Fibroblast of pulmonary artery (primary cell): ENCODE data around the gene STX16.

ENCODE experiments used
- DNase-seq: peaks from one replicate; pipeline ENCODE4 v3.0.0-alpha.2; 2010; ENCODE audit warnings: low read depth
- H3K4me3 ChIP-seq: replicated peaks from 2 replicates; pipeline ENCODE4 v1.5.1; 2011; ENCODE audit warnings: low read depth, mild to moderate bottlenecking, control low read depth, low read length, moderate library complexity
- TF ChIP-seq, protein P1 (sequence below): IDR thresholded peaks from 2 replicates; pipeline ENCODE4 v1.5.1; 2011; ENCODE audit warnings: mild to moderate bottlenecking, control low read depth, low read length, inconsistent platforms; ENCODE audit errors: missing control alignments

STX16 gene

DNA sequence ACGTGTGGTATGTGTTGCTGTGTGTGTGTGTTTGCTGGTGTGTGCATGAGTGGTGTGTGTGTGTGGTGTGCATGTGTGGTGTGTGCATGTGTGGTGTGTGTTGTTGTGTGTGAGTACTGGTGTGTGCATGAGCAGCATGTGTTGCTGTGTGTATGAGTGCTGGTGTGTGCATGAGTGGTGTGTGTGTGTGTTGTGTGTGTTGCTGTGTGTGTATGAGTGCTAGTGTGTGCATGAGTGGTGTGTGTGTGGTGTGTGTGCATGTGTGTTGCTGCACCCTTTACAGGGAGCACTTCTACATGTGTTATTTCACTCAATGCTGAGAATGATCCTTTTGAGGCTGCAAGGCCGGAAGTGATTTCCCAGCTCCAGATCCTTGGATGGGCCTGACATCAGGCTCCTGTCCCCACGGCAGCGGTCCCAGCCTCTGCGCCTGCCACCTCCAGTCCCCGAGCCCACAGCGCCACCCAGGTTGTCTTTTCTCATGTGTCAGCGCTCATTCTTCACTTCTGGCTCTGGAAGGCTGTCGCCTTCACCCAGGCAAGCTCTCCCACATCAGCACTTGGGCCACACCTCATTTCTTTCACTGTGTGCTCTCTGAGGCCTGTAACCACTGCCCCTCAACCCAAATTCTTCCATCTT lies 44.1 kb downstream of the STX16 start:
- TF ChIP-seq, protein P1, sequence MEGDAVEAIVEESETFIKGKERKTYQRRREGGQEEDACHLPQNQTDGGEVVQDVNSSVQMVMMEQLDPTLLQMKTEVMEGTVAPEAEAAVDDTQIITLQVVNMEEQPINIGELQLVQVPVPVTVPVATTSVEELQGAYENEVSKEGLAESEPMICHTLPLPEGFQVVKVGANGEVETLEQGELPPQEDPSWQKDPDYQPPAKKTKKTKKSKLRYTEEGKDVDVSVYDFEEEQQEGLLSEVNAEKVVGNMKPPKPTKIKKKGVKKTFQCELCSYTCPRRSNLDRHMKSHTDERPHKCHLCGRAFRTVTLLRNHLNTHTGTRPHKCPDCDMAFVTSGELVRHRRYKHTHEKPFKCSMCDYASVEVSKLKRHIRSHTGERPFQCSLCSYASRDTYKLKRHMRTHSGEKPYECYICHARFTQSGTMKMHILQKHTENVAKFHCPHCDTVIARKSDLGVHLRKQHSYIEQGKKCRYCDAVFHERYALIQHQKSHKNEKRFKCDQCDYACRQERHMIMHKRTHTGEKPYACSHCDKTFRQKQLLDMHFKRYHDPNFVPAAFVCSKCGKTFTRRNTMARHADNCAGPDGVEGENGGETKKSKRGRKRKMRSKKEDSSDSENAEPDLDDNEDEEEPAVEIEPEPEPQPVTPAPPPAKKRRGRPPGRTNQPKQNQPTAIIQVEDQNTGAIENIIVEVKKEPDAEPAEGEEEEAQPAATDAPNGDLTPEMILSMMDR: no peak
- H3K4me3 ChIP-seq: no peak overlapping the region
- DNase-seq: no peak

DNA sequence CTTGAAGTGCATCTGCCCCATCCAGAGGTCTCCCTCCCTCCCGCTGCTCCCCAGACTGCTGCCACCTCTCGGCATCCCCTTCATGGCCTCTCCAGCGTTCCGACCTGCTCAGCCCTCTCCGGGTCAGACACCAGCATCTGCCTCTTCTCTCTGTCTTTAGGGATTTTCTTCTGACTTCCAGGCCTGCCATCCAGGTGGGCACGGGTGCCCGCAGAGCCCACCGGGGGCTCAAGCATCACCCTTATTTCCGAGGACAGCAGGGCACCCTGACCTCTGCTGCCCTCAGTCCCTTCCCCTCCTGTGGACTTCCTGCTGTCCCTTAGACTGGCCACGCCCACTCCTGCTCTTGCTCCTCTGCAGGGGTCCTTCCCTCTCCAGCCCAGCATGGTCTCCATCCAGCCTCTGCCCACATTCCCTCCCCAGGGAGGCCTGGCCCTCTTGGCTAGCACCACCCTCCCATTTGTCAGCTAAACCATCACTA lies 44.9 kb downstream of the STX16 start:
- no peak for DNase-seq
- no peak overlapping the region for H3K4me3 ChIP-seq
- TF ChIP-seq, protein P1: no peak

DNA sequence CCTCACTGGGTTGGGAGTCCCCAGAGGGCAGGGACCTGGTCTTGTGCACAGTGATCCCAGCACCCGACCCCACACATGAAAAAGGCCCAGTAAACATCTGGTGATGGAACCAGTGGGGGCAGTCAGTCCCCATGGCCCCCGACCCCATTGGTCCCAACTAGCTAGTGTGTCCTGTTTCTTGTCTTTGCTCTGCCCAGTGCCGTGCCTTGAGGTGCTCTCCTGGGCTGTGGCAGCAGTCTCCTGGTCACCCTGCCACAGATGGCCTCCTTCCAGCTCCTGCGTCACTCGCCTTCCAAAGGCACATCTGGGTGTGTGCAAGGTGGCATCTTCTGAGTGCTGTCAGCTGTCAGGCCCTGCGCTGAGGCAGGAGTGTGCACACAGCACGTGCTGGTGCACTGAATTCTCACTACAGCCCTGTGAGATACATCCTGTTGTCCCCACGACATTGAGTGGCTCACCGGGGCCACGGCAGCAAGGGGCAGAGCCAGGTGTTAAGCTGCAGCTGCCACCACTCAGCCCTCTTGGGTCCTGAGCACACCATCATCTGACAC lies 45.4 kb downstream of the STX16 start:
- TF ChIP-seq, protein P1: no peak
- no peak for DNase-seq
- no peak overlapping the region for H3K4me3 ChIP-seq

DNA sequence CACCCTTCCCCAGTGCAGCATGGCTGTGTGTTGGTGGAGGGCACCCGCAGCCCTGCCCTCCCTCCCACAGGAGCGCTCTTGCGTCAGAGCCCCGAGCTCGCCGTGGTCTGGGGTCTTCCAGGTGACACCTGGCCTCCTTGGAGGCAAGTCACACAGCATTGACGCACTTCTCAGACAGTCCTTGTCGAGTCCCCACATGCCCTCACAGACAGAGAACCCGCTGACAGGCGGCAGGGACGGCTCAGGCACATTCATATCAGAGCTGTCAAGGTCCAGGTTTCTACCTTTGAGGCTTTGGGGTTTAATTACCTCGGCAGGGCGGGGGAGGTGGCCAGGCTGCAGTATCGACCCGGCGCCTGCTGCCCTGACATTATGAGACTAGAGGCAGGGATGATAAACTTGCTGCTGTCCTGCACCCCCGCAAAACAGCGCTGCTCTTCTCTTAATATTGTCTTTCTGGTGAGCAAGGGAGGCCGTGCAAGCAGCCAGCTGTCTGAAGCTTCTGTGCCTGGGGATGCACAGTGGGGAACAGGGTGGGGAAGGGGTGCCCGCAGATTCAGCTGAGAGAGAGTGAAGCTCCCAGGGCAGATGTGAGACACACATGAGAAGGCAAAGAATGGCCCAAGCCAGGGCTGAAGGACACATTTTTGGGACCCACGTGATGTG lies 46.3 kb downstream of the STX16 start:
- no peak for DNase-seq
- TF ChIP-seq, protein P1: no peak
- no peak overlapping the region for H3K4me3 ChIP-seq

DNA sequence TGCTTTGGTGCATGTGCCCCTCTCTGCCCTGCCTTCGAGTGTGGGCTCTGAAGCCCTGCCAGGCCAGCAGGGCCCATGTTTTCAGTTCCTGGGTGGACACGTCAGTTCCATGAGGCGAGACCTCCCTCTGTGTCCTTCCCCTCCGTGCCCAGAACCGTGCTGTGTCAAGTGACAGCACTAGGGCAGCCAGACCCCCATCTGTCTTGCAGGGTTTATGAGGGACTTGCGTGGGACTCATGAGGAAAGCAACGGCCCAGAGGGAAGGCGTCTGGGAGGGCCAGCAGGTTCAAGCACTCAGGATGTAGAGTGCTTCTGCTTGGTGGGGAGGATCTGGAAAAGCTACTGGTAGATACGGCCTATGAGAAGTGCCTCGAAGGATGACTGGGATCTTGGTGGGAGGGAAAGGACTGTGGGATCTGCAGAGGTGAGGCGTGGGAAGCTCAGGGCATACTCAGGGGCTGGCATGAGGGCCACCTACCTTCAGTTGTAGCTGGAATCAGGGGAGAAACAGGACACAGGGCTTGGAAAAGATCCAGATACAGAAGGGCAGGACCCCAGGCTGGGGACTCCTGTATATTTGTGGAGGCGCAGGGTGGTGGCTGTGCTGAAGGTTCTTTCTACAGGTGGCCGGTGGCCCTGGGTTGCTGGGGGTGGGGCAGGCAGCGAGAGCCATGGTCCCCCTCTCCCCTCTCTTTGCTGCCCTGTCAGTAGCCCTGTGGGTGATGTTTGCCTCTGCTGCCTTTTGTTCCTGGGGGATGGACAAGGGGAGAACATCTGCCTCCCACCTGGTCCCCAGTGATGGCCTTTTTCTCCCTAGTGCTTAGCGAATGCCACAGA lies 47.0 kb downstream of the STX16 start:
- no peak for DNase-seq
- TF ChIP-seq, protein P1: no peak

DNA sequence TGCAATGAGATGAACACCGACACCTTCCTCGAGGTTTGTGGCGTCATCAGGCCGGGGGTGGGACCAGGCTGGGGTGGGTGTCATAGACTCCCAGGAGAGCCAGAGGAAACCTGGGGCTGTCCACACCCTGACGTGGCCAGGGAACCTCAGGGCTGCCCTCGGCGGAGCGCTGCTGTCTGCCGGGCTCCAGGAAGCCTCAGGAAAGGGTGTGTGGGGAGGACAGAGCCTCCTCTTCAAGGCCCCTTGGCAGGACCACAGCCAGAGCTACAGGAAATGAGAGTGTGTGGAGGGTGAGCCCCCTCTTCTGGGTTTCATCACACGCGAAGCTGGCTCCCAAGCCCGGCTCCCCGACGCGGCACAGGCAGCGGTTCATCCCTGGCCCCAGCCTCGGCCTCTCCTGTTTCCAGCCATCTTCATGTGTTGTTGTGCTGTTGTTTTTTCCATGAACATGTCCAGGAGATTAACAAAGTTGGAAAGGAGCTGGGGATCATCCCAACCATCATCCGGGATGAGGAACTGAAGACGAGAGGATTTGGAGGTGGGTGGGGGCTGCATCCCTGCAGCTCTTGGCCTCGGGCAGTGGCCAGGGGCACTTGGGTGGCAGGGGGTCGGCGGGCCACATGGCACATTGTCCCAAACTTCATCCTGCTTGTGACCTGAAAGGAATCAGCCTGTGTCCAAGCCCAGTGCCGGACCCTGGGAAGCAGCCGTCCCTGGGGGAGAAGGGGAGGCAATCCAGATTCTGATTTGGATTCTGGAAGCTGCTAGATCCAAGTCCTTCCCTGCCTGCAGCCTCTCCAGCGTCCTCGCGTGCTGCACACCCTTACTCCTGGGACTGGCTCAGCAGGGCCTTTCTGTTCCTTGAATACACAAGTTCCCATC lies 47.9 kb downstream of the STX16 start:
- DNase-seq: no peak
- H3K4me3 ChIP-seq: no peak overlapping the region
- TF ChIP-seq, protein P1: no peak

More for the DNA sequence above, 47.0 kb downstream of the STX16 start:
- H3K4me3 ChIP-seq: no peak overlapping the region
